HL-60 (cell line): ENCODE data around the gene SPATA17.

Experiments
- DNase-seq, 2 experiments: peaks; one replicate each; pipeline ENCODE4 v3.0.0-alpha.2; 2010 to 2020; ENCODE audit warnings: low read depth in 1 of 2, low spot score in 1 of 2
- H3K27ac ChIP-seq: fragments of 250-450 bp; sonication (Bioruptor Pico); replicated peaks from 2 replicates; pipeline ENCODE4 v1.5.1; 2020; ENCODE audit warnings: mild to moderate bottlenecking, moderate library complexity
- H3K27me3 ChIP-seq: fragments of 250-450 bp; sonication (Bioruptor Pico); 2 replicates; pipeline ENCODE4 v1.5.1; 2021; ENCODE audit warnings: mild to moderate bottlenecking, moderate library complexity; ENCODE audit not compliant: insufficient read depth, poor library complexity, severe bottlenecking
- H3K4me3 ChIP-seq: replicated peaks from 2 replicates; pipeline ENCODE4 v1.5.1; 2011; ENCODE audit warnings: mild to moderate bottlenecking, control low read depth, low read length; ENCODE audit not compliant: insufficient read depth
- CTCF ChIP-seq: IDR thresholded peaks from one replicate; pipeline ENCODE4 v1.5.1; 2011; ENCODE audit warnings: low read length, control low read depth, inconsistent platforms; ENCODE audit not compliant: insufficient read depth
- GABPA ChIP-seq: IDR thresholded peaks from 2 replicates; pipeline ENCODE4 v1.6.1; 2012; ENCODE audit warnings: low read depth
- POLR2AphosphoS5 ChIP-seq: IDR thresholded peaks from 2 replicates; pipeline ENCODE4 v1.6.1; 2012; ENCODE audit warnings: low read depth
- REST ChIP-seq: IDR thresholded peaks from 2 replicates; pipeline ENCODE4 v1.6.1; 2012; ENCODE audit warnings: low read depth; ENCODE audit not compliant: insufficient replicate concordance
- SPI1 ChIP-seq: IDR thresholded peaks from 2 replicates; pipeline ENCODE4 v1.6.1; 2012; ENCODE audit warnings: low read depth, mild to moderate bottlenecking, borderline replicate concordance

Gene SPATA17

GRCh38 chr1:217627431-217627830 is 3.7 kb upstream of the SPATA17 start:
- H3K4me3 ChIP-seq: no peak overlapping the region
- TF ChIP-seq POLR2AphosphoS5: no peak
- TF ChIP-seq REST: no peak
- TF ChIP-seq SPI1: no peak
- no peak for TF ChIP-seq GABPA
- TF ChIP-seq CTCF: no peak

GRCh38 chr1:217642455-217642854 is 11.3 kb downstream of the SPATA17 start:
- no peak overlapping the region for H3K27ac ChIP-seq
- no peaks in the 10 kb centered on the region for H3K27me3 ChIP-seq
- no peak overlapping the region for H3K4me3 ChIP-seq
- DNase-seq: no peak
- TF ChIP-seq REST (no peak), SPI1 (no peak), POLR2AphosphoS5 (no peak), GABPA (no peak), CTCF (no peak)

More at GRCh38 chr1:217627431-217627830, 3.7 kb upstream of the SPATA17 start:
- Histone ChIP-seq H3K27ac (no peak overlapping the region), H3K27me3 (no peaks in the 10 kb centered on the region)
- DNase-seq: no peak

GRCh38 chr1:217647791-217648190 is 16.6 kb downstream of the SPATA17 start:
- Histone ChIP-seq H3K4me3 (no peak overlapping the region), H3K27me3 (no peaks in the 10 kb centered on the region), H3K27ac (no peak overlapping the region)
- no peak for DNase-seq
- TF ChIP-seq GABPA (no peak), SPI1 (no peak), POLR2AphosphoS5 (no peak), REST (no peak), CTCF (no peak)
